ENCODE results near the gene TUBB1. TPM values are rescaled to one million over a fixed set of nuclear protein-coding genes. Genes with fewer than 3 reads are reported as not detected.
A peak's percentile ranks its signal among the peaks of the same experiment; 100 is the strongest.

The TUBB1 gene
- total RNA-seq, 1 donor from 2014 or later, result not detected

GRCh38 chr20:59027741-59028320, 8.6 kb downstream of the TUBB1 start:
- Histone ChIP-seq H3K27ac (no peak overlapping the region), H4K20me1 (ENCODE audit: low read depth) (peaks cover 54% of the 10 kb centered on the region), H3K9me3 (ENCODE audit: low read depth) (no peaks in the 10 kb centered on the region), H3K27me3 (no peaks in the 10 kb centered on the region), H3K4me2 (no peak overlapping the region), H3K36me3 (peaks cover 14% of the 10 kb centered on the region), H3K79me2 (ENCODE audit: low read depth) (peaks cover 62% of the 10 kb centered on the region), H3K4me1 (peaks cover 25% of the 10 kb centered on the region), H3K4me3 (no peak overlapping the region), H3K9ac (peak overlapping the region; percentile 16), H3F3A (ENCODE audit: low read depth) (peaks cover 4% of the 10 kb centered on the region), H2AFZ (replicated peaks) (no peak overlapping the region)
- Mint-ChIP-seq H3K9me3 (no peaks in the 10 kb centered on the region), H3K27me3 (ENCODE audit: insufficient read depth, low read depth) (peaks cover 2% of the 10 kb centered on the region), H3K36me3 (peaks cover 29% of the 10 kb centered on the region), H3K27ac (no peak overlapping the region), H3K4me3 (no peak overlapping the region), H3K4me1 (peaks cover 54% of the 10 kb centered on the region)
- no peak for DNase-seq (ENCODE audit: low spot score)
- TF ChIP-seq EZH2phosphoT487 (IDR thresholded peaks at IDR 0.05) (no peak), CTCF (IDR thresholded peaks at IDR 0.05) (no peak), EZH2 (IDR thresholded peaks at IDR 0.05) (no peak)

- peak overlapping the region; percentile 9 for H3K4me2 ChIP-seq
- peaks cover 62% of the 10 kb centered on the region for H3K79me2 ChIP-seq (ENCODE audit: low read depth)
- no peak for TF ChIP-seq EZH2 (IDR thresholded peaks at IDR 0.05)
- TF ChIP-seq EZH2phosphoT487 (IDR thresholded peaks at IDR 0.05), result no peak
- TF ChIP-seq CTCF (IDR thresholded peaks at IDR 0.05), result no peak
- peak overlapping the region; percentile 64 for H3K4me3 Mint-ChIP-seq
- no peak overlapping the region for H3K27ac ChIP-seq
- H3F3A ChIP-seq (ENCODE audit: low read depth), result peaks cover 14% of the 10 kb centered on the region
- peaks cover 33% of the 10 kb centered on the region for H3K4me1 ChIP-seq
- H3K27me3 Mint-ChIP-seq (ENCODE audit: insufficient read depth, low read depth), result peaks cover 2% of the 10 kb centered on the region
- H3K36me3 ChIP-seq, result peaks cover 14% of the 10 kb centered on the region
- H3K9me3 ChIP-seq (ENCODE audit: low read depth), result no peaks in the 10 kb centered on the region
- no peak overlapping the region for H2AFZ ChIP-seq (replicated peaks)
- peak overlapping the region; percentile 16 for H3K9ac ChIP-seq
- H3K4me1 Mint-ChIP-seq, result peaks cover 59% of the 10 kb centered on the region
- peak overlapping the region; percentile 72 for H3K27ac Mint-ChIP-seq
- no peaks in the 10 kb centered on the region for H3K9me3 Mint-ChIP-seq
- no peak overlapping the region for H3K4me3 ChIP-seq
- H3K27me3 ChIP-seq, result no peaks in the 10 kb centered on the region
- peaks cover 25% of the 10 kb centered on the region for H3K36me3 Mint-ChIP-seq
- no peak for DNase-seq (ENCODE audit: low spot score)
- peaks cover 54% of the 10 kb centered on the region for H4K20me1 ChIP-seq (ENCODE audit: low read depth)
Observed at GRCh38 chr20:59028812-59029211, 9.6 kb downstream of the TUBB1 start.

GRCh38 chr20:59030911-59031563, 11.8 kb downstream of the TUBB1 start:
- Mint-ChIP-seq H3K27ac (no peak overlapping the region), H3K36me3 (peaks cover 16% of the 10 kb centered on the region), H3K9me3 (no peaks in the 10 kb centered on the region), H3K4me1 (peaks cover 53% of the 10 kb centered on the region), H3K4me3 (peak overlapping the region; percentile 93), H3K27me3 (ENCODE audit: insufficient read depth, low read depth) (no peaks in the 10 kb centered on the region)
- Histone ChIP-seq H3K36me3 (peaks cover 14% of the 10 kb centered on the region), H3K9ac (no peak overlapping the region), H3K9me3 (ENCODE audit: low read depth) (no peaks in the 10 kb centered on the region), H3K27ac (no peak overlapping the region), H2AFZ (replicated peaks) (no peak overlapping the region), H3K4me1 (peaks cover 33% of the 10 kb centered on the region), H3K79me2 (ENCODE audit: low read depth) (peaks cover 60% of the 10 kb centered on the region), H3K27me3 (no peaks in the 10 kb centered on the region), H3K4me3 (peak overlapping the region; percentile 68), H3K4me2 (peak overlapping the region; percentile 92), H3F3A (ENCODE audit: low read depth) (peaks cover 19% of the 10 kb centered on the region), H4K20me1 (ENCODE audit: low read depth) (peaks cover 48% of the 10 kb centered on the region)
- no peak for DNase-seq (ENCODE audit: low spot score)
- TF ChIP-seq EZH2 (IDR thresholded peaks at IDR 0.05), result no peak
- TF ChIP-seq CTCF (IDR thresholded peaks at IDR 0.05), result no peak
- no peak for TF ChIP-seq EZH2phosphoT487 (IDR thresholded peaks at IDR 0.05)
